GM19438 (cell line): Measurements from ENCODE around the gene EEF2K.
A peak's percentile ranks its signal among the peaks of the same experiment; 100 is the strongest.
"Not testable (repeated sequence)": the region's sequence is repeated elsewhere in the genome, so short reads cannot be mapped to it uniquely, and the experiment has no call there.

Source experiments
- ATAC-seq: cut with Tn5 transposase; IDR thresholded peaks from one replicate; pipeline ENCODE4 v1.9.1; 2021; ENCODE audit warnings: low read depth; ENCODE audit not compliant: unreplicated experiment

EEF2K gene

GRCh38 chr16:22189473-22190080 is 16.5 kb upstream of the EEF2K start:
- ATAC-seq: no peak

GRCh38 chr16:22190081-22190775 is 15.8 kb upstream of the EEF2K start:
- ATAC-seq: peak; percentile 64

DNA sequence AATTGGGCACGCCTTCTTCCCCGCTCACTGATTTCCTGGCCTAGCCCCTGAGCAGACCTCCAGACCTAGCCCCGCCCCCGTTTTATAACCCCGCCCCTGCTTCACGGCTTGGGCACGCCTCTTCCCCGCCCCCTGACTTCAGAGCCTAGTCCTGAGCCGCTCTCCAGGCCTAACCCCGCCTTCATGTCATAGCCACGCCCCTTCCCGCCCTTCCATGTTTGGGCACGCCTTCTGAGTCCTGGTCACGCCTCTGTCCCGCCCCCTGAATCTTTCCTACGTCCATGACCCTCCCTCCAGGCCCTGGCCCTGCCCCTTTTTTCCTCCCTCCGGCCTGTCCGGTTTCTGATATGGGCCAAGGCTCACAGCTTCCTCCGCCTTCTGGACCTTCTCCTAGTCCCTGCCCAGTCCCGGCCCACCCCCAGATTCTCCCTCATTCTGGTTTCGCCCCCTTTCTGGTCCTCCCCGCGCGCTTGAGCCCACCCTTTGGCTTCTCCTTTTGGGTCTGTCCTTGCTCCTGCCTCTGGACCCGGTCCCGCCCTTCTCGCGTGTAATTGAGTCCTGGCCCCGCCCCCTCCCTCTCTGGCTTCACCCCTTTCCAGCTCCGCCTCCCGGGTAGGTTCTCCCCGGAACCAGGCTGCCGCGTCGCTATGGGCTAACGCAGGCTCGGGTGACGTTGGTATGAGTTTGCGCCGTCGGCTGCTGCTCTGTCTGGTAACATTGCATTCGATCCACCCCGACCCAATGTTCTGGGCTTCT is 15.1 kb upstream of the EEF2K start:
- ATAC-seq: peak; percentile 51

DNA sequence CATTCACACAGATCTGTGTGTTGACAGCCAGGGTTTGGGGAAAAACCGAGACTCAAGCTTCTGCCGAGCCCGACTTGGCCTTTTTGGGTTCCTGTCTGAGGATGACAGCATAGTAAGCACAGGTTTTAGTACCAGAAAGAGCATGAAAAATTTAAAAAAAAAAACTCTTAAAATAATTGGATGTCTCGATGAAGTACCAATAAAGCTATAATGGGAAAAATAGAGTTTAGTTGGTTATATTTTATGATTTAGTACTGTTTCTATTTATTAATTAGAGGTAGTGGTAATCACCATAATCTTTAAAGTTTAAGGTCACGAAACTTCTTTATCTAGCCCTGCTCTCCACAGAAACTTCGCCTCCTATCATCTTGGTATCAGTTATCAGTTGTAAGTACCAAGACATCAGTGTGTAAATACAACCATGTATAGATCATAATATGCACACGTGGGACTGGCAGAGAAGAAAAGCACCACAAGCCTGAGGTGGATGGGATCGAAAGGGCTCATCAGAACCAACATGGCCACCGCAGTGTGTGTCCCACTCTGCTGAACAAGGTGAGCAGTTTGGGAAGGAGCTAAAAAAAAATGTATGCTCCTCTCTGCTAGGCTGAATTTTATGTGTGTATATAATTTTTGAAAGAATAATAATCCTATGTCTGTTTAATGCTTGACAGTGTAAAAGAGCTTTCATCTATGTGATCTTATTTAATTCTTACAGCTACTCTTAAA is 14.4 kb upstream of the EEF2K start:
- ATAC-seq: no peak

DNA sequence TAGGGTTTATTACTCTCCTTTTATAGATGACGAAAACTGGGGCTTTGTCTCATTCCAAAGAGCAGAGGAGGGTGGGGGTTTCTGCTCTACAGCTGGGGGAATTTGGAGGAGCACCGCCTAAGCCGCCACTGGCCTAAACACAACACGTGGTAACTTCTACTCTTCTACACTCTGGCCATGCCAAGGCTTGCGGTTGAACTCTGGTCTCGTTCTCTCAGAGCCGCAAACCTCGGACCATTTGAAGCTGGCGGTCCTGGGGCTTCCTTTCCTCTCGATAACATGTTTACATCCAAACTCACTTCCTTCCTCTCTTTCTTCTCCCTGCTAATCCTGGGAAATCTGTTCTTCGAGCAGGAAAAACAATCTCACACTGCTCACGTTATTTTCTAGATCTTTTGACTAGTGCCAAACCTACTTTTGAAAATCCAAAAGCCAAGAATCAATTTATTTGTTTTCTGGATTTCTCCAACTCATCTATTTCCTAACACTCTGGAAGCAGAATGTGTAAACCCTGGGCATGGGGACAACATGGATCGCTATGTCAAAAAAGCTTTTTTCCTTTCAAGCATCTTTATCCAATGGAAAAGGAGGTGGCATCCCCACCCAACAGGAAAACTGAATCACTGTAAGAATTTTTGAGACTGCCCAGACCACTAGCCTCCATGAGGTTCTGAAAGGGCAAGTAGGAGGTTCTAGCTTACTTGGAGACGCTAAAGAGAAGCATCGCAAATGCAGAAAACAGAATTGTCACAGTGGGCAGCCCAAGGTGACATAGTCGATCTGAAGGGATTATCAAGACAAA is 13.6 kb upstream of the EEF2K start:
- no peak for ATAC-seq

DNA sequence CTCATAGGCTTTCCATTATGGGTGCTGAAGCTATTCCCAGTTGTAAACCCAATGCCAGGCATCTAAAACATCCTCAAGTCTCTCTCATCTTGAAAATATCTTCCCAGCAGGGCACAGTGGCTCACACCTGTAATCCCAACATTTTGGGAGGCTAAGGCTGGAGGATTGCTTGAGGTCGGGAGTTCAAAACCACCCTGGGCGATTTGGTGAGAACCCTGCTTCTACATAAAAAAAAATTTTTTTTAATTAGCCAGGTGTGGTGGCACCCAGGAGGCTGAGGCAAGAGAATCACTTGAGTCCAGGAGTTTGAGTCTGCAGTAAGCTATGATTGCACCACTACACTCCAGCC is 13.0 kb upstream of the EEF2K start:
- no peak for ATAC-seq

DNA sequence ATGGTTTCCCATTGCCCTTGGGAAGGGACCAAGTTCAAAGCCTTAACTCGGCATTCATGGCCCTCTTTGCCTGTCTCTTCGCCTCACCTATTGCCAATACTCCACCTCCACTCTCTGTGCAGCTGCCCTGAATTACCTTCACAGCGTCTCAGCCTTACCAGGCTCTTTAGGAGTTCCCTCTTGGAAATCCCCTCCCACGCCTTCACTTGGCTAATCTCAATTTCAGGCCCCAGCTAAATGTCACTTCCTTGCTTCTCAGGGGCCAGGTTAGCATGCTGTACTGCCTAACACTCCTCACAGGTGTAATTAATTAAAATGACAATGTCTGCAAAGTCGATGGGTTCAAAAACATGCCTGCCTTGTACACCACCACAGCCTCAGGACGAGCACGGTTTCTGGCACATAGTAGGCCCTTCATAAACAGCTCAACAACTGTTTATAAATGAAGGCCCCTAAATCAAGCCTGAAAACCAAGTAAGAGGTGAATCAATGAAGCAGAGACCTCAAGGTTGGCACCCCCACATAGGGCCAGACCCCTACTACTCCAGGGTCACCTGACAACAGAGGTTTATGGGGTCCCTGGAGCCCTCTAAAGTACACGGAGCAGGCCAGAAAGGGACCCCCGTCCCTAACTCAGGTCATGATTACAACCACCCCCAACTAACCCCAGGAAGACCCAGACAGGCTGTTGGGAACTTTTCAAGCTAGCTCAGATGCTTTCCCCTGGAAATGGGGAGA is 11.2 kb upstream of the EEF2K start:
- ATAC-seq: no peak

- no peak for ATAC-seq
Observed at GRCh38 chr16:22195445-22195694, 10.7 kb upstream of the EEF2K start.

- no peak for ATAC-seq
Observed at GRCh38 chr16:22195695-22196558, 10.2 kb upstream of the EEF2K start.

DNA sequence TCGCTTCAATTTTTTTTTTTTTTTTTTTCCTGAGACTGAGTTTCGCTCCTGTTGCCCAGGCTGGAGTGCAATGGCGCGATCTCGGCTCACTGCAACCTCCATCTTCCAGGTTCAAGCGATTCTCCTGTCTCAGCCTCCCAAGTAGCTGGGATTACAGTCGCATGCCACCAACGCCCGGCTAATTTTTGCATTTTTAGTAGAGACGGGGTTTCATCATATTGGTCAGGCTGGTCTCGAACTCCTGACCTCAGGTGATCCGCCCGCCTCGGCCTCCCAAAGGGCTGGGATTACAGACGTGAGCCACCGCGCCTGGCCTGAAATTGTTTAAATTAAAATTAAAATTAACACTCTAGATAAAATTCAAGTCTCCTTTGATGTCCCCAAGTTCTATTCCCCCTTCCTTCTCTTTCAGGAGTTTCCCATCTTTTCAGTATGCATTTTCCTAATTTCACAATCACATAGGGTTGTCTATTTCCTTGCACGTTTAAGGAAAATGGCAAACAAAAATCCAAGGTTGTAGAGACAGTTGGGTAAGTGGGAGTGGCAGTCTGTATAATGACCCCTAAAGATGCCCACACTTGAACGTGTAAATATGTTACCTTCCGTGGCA is 9.4 kb upstream of the EEF2K start:
- ATAC-seq: not testable (repeated sequence)

- no peak for ATAC-seq
Observed at GRCh38 chr16:22198547-22199293, 7.4 kb upstream of the EEF2K start.

DNA sequence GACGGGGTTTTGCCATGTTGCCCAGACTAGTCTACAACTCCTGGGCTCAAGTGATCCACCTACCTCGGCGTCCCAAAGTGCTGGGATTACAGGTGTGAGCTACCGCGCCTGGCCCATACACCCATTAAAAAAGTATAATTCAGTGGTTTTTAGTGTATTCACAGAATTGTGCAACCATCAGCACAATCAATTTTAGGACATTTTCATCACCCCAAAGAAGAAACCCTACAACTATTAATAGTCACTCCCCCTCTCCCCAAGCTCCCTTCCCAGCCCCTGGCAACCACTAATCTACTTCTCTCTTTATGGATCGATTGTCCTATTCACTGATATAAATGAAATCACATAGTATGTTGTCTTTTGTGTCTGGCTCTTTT is 3.8 kb upstream of the EEF2K start:
- ATAC-seq: no peak

- no peak for ATAC-seq
Observed at GRCh38 chr16:22203091-22203490, 3.0 kb upstream of the EEF2K start.

DNA sequence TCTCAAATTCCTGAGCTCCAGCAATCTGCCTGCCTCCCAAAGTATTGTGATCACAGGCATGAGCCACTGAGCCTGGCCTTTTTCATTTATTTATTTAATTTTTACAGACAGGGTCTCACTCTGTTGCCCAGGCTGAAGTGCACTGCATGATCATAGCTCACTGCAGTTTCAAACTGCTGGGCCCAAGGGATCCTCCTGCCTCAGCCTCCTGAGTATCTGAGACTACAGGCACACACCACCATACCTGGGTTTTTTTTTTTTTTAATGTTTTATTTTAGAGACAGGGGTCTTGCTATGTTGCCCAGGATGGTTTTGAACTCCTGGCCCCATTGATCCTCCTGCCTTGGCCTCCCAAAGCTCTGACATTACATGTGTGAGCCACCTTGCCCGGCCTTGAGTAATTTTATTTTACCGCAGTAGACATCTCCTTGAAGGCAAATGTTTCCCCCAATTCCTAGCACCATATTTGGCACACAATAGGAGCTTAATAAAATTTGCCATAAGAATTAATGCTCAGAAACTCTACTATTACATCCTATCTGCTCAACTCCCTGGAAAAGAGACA is 1.9 kb upstream of the EEF2K start:
- no peak for ATAC-seq

DNA sequence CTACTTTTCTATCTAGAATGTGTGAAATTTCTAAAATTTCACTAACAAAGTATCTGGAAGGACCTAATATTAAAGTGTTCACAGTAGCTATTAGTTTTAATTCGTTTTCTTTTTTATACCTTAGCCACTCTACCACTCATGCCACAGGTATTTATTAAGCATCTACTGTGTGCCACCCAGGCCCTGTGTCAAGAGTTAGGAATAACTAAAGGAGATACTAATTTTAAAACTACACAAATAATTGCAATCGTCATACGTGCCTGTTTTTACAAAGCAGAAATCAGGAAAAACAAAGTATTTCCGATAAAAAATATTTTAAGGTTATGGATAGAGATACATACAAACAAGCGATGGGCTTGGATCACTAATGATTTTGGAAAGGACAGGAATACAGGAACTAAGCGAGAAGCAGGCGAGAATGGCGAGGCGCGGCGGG is 483 bp upstream of the EEF2K start:
- no peak for ATAC-seq

DNA sequence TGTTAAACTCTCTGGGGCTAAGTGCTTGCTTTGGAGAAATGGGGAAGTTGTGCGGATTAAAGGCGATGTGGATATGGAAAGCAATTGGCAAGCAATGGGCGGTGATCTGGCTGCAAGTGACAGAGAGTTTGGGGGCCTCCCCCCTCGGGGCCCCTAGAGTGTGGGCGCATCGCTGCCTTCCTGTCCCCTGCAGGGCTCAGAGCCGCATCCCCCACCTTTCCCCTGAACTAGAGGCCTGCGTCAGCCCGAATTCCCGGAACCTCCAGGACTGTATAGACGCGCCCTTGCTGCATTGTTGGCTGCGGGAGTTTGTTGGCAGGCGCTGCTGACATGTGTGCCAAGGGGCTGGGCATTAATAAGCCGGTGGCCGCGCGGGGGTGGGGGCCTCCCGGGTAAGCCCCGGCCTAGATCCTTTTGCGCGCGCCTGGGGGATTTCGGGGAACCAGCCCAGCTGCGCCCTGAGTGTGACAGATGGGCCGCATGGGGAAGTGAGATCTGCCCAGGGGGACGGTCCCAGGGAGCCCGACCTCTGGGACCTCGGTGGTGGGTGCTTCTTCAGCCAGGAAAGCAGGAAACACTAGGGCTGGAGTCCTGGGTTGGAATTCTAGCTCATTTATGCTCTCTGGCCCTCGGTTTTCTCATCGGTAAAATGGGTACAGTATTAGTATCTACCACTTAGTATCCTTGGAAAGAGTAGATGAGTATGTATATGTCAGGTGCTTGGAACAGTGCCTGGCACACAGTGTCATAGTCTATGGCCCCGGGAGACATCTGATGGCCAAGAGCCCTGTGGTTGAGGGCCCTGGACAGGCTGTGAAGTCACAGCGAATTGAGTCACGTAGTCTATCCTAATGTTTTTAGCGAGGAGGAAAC is 1.0 kb downstream of the EEF2K start:
- ATAC-seq: peak; percentile 33
